Neuronal stem cell (in vitro differentiated cells): Measurements from ENCODE around the gene ADPGK.

Source experiments
- DNase-seq: peaks from one replicate; pipeline ENCODE4 v3.0.0-alpha.2; 2013; ENCODE audit warnings: low spot score
- H2AFZ ChIP-seq: one replicate; pipeline ENCODE4 v1.6.1; 2013; ENCODE audit warnings: mild to moderate bottlenecking, low read length, inconsistent platforms
- H2AK5ac ChIP-seq: 2 replicates; pipeline ENCODE4 v1.6.1; 2013; ENCODE audit warnings: low read depth, mild to moderate bottlenecking, inconsistent platforms, low read length, moderate library complexity, mixed read lengths
- H2BK120ac ChIP-seq: 2 replicates; pipeline ENCODE4 v1.6.1; 2013; ENCODE audit warnings: low read depth, mild to moderate bottlenecking, inconsistent platforms, low read length, moderate library complexity, mixed read lengths
- H2BK12ac ChIP-seq: one replicate; pipeline ENCODE4 v1.6.1; 2013; ENCODE audit warnings: low read length, inconsistent platforms
- H2BK15ac ChIP-seq: 2 replicates; pipeline ENCODE4 v1.6.1; 2013; ENCODE audit warnings: mild to moderate bottlenecking, low read length, inconsistent platforms, mixed read lengths
- H2BK5ac ChIP-seq: one replicate; pipeline ENCODE4 v1.6.1; 2013; ENCODE audit warnings: inconsistent platforms, mild to moderate bottlenecking, low read length, moderate library complexity
- H3K14ac ChIP-seq: one replicate; pipeline ENCODE4 v1.6.1; 2013; ENCODE audit warnings: low read length, inconsistent platforms
- H3K18ac ChIP-seq: 2 replicates; pipeline ENCODE4 v1.6.1; 2013; ENCODE audit warnings: low read length, inconsistent platforms
- H3K23ac ChIP-seq: 2 replicates; pipeline ENCODE4 v1.6.1; 2013; ENCODE audit warnings: low read depth, mild to moderate bottlenecking, mixed read lengths, low read length, inconsistent platforms; ENCODE audit not compliant: poor library complexity
- H3K27ac ChIP-seq: replicated peaks from 3 replicates; pipeline ENCODE4 v1.5.1; 2013; ENCODE audit warnings: low read length, inconsistent platforms
- H3K27me3 ChIP-seq, 3 experiments: 2 replicates each; pipeline ENCODE4 v1.6.1; 2013; ENCODE audit warnings: low read length in 3 of 3, mild to moderate bottlenecking in 2 of 3, inconsistent platforms in 1 of 3, low read depth in 1 of 3, mixed read lengths in 1 of 3, moderate library complexity in 1 of 3; ENCODE audit not compliant: control insufficient read depth in 3 of 3, insufficient read depth in 3 of 3
- H3K36me3 ChIP-seq, 2 donors: replicated peaks in 1 of 2; 2 replicates each; pipeline ENCODE4 v1.6.1; 2013; ENCODE audit warnings: low read length in 2 of 2; ENCODE audit not compliant: control insufficient read depth in 2 of 2, insufficient read depth in 2 of 2
- H3K4ac ChIP-seq: 2 replicates; pipeline ENCODE4 v1.6.1; 2013; ENCODE audit warnings: inconsistent platforms, mild to moderate bottlenecking, low read length, moderate library complexity
- H3K4me1 ChIP-seq, 2 donors: 1 replicate in 1 of 2; 2 replicates in 1 of 2; pipeline ENCODE4 v1.6.1; 2013; ENCODE audit warnings: low read length in 2 of 2, low read depth in 1 of 2; ENCODE audit not compliant: control insufficient read depth in 2 of 2, insufficient read depth in 1 of 2
- H3K4me2 ChIP-seq: one replicate; pipeline ENCODE4 v1.6.1; 2013; ENCODE audit warnings: mild to moderate bottlenecking, low read length, inconsistent platforms; ENCODE audit not compliant: insufficient read depth, poor library complexity, severe bottlenecking
- H3K4me3 ChIP-seq, 2 donors: 2 replicates each; pipeline ENCODE4 v1.5.1; 2013; ENCODE audit warnings: low read length in 2 of 2, mild to moderate bottlenecking in 2 of 2, inconsistent platforms in 1 of 2, moderate library complexity in 1 of 2
- H3K79me1 ChIP-seq: one replicate; pipeline ENCODE4 v1.6.1; 2013; ENCODE audit warnings: low read depth, mild to moderate bottlenecking, inconsistent platforms, low read length, moderate library complexity
- H3K9ac ChIP-seq: one replicate; pipeline ENCODE4 v1.6.1; 2013; ENCODE audit warnings: mild to moderate bottlenecking, low read depth, low read length, inconsistent platforms; ENCODE audit not compliant: poor library complexity
- H3K9me3 ChIP-seq, 2 donors: replicated peaks in 1 of 2; 2 replicates each; pipeline versions ENCODE3 to v1.6.1; 2013; ENCODE audit warnings: low read length in 2 of 2, mild to moderate bottlenecking in 2 of 2, inconsistent platforms in 1 of 2, low read depth in 1 of 2, mixed read lengths in 1 of 2, moderate library complexity in 1 of 2; ENCODE audit not compliant: control insufficient read depth in 2 of 2, insufficient read depth in 1 of 2
- H4K8ac ChIP-seq: one replicate; pipeline ENCODE4 v1.6.1; 2013; ENCODE audit warnings: low read depth, mild to moderate bottlenecking, inconsistent platforms, low read length, moderate library complexity
- H4K91ac ChIP-seq: one replicate; pipeline ENCODE4 v1.6.1; 2013; ENCODE audit warnings: low read length, low read depth, mild to moderate bottlenecking, inconsistent platforms; ENCODE audit not compliant: poor library complexity
- WGBS, 2 donors: extraction: QIAGEN DNeasy Blood & Tissue Kit; methylation state at CpG; one replicate each; pipeline ENCODE4 v1.1.7; 2013; ENCODE audit warnings: missing lambda C conversion rate in 2 of 2, mixed read lengths in 1 of 2; ENCODE audit not compliant: insufficient read length in 2 of 2, insufficient replicate concordance in 1 of 2; ENCODE audit errors: extremely low coverage in 2 of 2; 5-methylcytosine and 5-hydroxymethylcytosine counted together

Gene ADPGK

GRCh38 chr15:72796515-72797337, 13.2 kb upstream of the ADPGK start:
- no peak overlapping the region for H2BK120ac ChIP-seq
- DNase-seq, result peak; percentile 49
- no CpG with 5 or more reads among the region's 72 CpGs for WGBS, 2 donors
- no peaks in the 10 kb centered on the region for H3K9me3 ChIP-seq
- peaks cover 4 to 5% of the 10 kb centered on the region in 2 donors for H3K4me1 ChIP-seq
- peak overlapping the region; percentile 10 for H2BK15ac ChIP-seq
- peak overlapping the region; percentile 46 for H2BK5ac ChIP-seq
- H3K36me3 ChIP-seq, result no peaks in the 10 kb centered on the region
- peak overlapping the region; percentile 92 for H2AFZ ChIP-seq
- H3K23ac ChIP-seq, result peak overlapping the region; percentile 56
- H3K4me3 ChIP-seq, result peak overlapping the region; percentile 47 to 80
- H2BK12ac ChIP-seq, result no peak overlapping the region
- no peak overlapping the region for H3K4ac ChIP-seq
- peaks cover 0 to 5% (median 3%) of the 10 kb centered on the region in 3 experiments for H3K27me3 ChIP-seq
- no peak overlapping the region for H4K91ac ChIP-seq
- no peaks in the 10 kb centered on the region for H3K79me1 ChIP-seq
- H4K8ac ChIP-seq, result no peak overlapping the region
- peak overlapping the region; percentile 66 for H3K18ac ChIP-seq
- H3K27ac ChIP-seq, result no peak overlapping the region
- H3K14ac ChIP-seq, result peak overlapping the region; percentile 85
- peak overlapping the region; percentile 59 for H2AK5ac ChIP-seq
- peak overlapping the region; percentile 45 for H3K9ac ChIP-seq
- peak overlapping the region; percentile 71 for H3K4me2 ChIP-seq

GRCh38 chr15:72796210-72796514, 12.6 kb upstream of the ADPGK start:
- Histone ChIP-seq H3K4me2 (no peak overlapping the region), H2AK5ac (no peak overlapping the region), H2BK5ac (no peak overlapping the region), H3K23ac (peak overlapping the region; percentile 56), H3K4me3 (peak overlapping the region; percentile 47 to 49), H3K4me1 (peaks cover 4 to 5% of the 10 kb centered on the region in 2 donors), H3K14ac (no peak overlapping the region), H3K9ac (no peak overlapping the region), H3K36me3 (no peaks in the 10 kb centered on the region), H3K79me1 (no peaks in the 10 kb centered on the region), H2AFZ (peak overlapping the region; percentile 92), H2BK120ac (no peak overlapping the region), H3K27ac (no peak overlapping the region), H3K18ac (no peak overlapping the region), H3K9me3 (no peaks in the 10 kb centered on the region), H2BK12ac (no peak overlapping the region), H4K91ac (no peak overlapping the region), H4K8ac (no peak overlapping the region), H3K27me3 (peaks cover 0 to 5% (median 3%) of the 10 kb centered on the region in 3 experiments), H2BK15ac (no peak overlapping the region), H3K4ac (no peak overlapping the region)
- no CpG with 5 or more reads among the region's 7 CpGs for WGBS, 2 donors
- DNase-seq, result no peak

GRCh38 chr15:72793766-72794660, 10.5 kb upstream of the ADPGK start:
- no CpG with 5 or more reads among the region's 7 CpGs for WGBS, 2 donors
- Histone ChIP-seq H3K4me3 (no peak overlapping the region), H3K9me3 (no peaks in the 10 kb centered on the region)

GRCh38 chr15:72792431-72792830, 8.9 kb upstream of the ADPGK start:
- Histone ChIP-seq H2BK5ac (no peak overlapping the region), H3K79me1 (no peaks in the 10 kb centered on the region), H3K14ac (no peak overlapping the region), H2BK15ac (no peak overlapping the region), H3K4me3 (no peak overlapping the region), H3K27me3 (peaks cover 0 to 5% (median 3%) of the 10 kb centered on the region in 3 experiments), H4K91ac (no peak overlapping the region), H3K23ac (no peak overlapping the region), H2BK120ac (no peak overlapping the region), H3K9me3 (no peaks in the 10 kb centered on the region), H3K4me2 (no peak overlapping the region), H2AK5ac (no peak overlapping the region), H3K18ac (no peak overlapping the region), H2AFZ (no peak overlapping the region), H3K27ac (no peak overlapping the region), H4K8ac (no peak overlapping the region), H3K9ac (no peak overlapping the region), H2BK12ac (no peak overlapping the region), H3K4ac (no peak overlapping the region), H3K4me1 (peaks cover 4 to 5% of the 10 kb centered on the region in 2 donors), H3K36me3 (no peaks in the 10 kb centered on the region)
- no peak for DNase-seq
- no CpG with 5 or more reads among the region's 2 CpGs for WGBS, 2 donors

More at GRCh38 chr15:72793766-72794660, 10.5 kb upstream of the ADPGK start:
- Histone ChIP-seq H2BK12ac (no peak overlapping the region), H3K79me1 (no peaks in the 10 kb centered on the region), H2BK15ac (no peak overlapping the region), H4K8ac (no peak overlapping the region), H4K91ac (no peak overlapping the region), H3K4ac (no peak overlapping the region), H3K36me3 (no peaks in the 10 kb centered on the region), H3K9ac (no peak overlapping the region), H2BK5ac (no peak overlapping the region), H3K18ac (no peak overlapping the region), H3K4me2 (no peak overlapping the region), H2AK5ac (no peak overlapping the region), H3K23ac (no peak overlapping the region), H3K27ac (no peak overlapping the region), H3K4me1 (peaks cover 4 to 5% of the 10 kb centered on the region in 2 donors), H3K14ac (no peak overlapping the region), H2BK120ac (no peak overlapping the region), H3K27me3 (peaks cover 0 to 5% (median 3%) of the 10 kb centered on the region in 3 experiments), H2AFZ (peak overlapping the region; percentile 40)
- no peak for DNase-seq
